GM23248 (cell line): ENCODE data around the gene OR5K4.

Experiments
- EZH2 ChIP-seq: fragments of 200-600 bp; sonication (generic); IDR thresholded peaks from 2 replicates; pipeline ENCODE4 v1.6.1; 2018; ENCODE audit warnings: antibody characterized with exemption, mild to moderate bottlenecking; ENCODE audit not compliant: insufficient read depth, poor library complexity, severe bottlenecking
- EZH2phosphoT487 ChIP-seq: fragments of 200-600 bp; sonication (generic); IDR thresholded peaks from 2 replicates; pipeline ENCODE4 v1.6.1; 2018; ENCODE audit warnings: antibody characterized with exemption, moderate library complexity, mild to moderate bottlenecking, low read depth; ENCODE audit not compliant: insufficient read depth

- no peak for TF ChIP-seq EZH2
- no peak for TF ChIP-seq EZH2phosphoT487
Observed at GRCh38 chr3:98328933-98329332, 24.7 kb upstream of the OR5K4 start.
